Erythroblast (primary cell): Measurements from ENCODE around the gene FBXL7.

Source experiments
- DNase-seq, 2 experiments: peaks; one replicate each; lab custom pipeline; 2025; lab: John Stamatoyannopoulos, UW
- GATA1 ChIP-seq: IDR thresholded peaks from 2 replicates; pipeline ENCODE4 v1.6.1; 2011; ENCODE audit warnings: low read depth, mild to moderate bottlenecking, control low read depth, low read length, moderate library complexity
- POLR2A ChIP-seq: IDR thresholded peaks from 2 replicates; pipeline ENCODE4 v1.6.1; 2011; ENCODE audit warnings: mild to moderate bottlenecking, low read length

Gene FBXL7

GRCh38 chr5:15516486-15516885 is 16.5 kb downstream of the FBXL7 start:
- TF ChIP-seq GATA1 (no peak), POLR2A (no peak)
- no peak for DNase-seq

GRCh38 chr5:15518786-15519185 is 18.8 kb downstream of the FBXL7 start:
- TF ChIP-seq POLR2A, result no peak
- TF ChIP-seq GATA1, result no peak
- DNase-seq, result no peak

GRCh38 chr5:15520856-15521255 is 20.9 kb downstream of the FBXL7 start:
- DNase-seq, result no peak
- TF ChIP-seq POLR2A (no peak), GATA1 (no peak)

GRCh38 chr5:15521381-15522186 is 21.6 kb downstream of the FBXL7 start:
- TF ChIP-seq GATA1, result no peak
- no peak for TF ChIP-seq POLR2A
- DNase-seq, result no peak

- DNase-seq, result no peak
- TF ChIP-seq GATA1 (no peak), POLR2A (no peak)
Observed at GRCh38 chr5:15522187-15522520, 22.2 kb downstream of the FBXL7 start.

GRCh38 chr5:15524712-15525111 is 24.7 kb downstream of the FBXL7 start:
- TF ChIP-seq POLR2A, result no peak
- no peak for TF ChIP-seq GATA1
- DNase-seq, result no peak

GRCh38 chr5:15525703-15526275 is 25.8 kb downstream of the FBXL7 start:
- TF ChIP-seq GATA1 (no peak), POLR2A (no peak)
- no peak for DNase-seq

GRCh38 chr5:15526413-15526812 is 26.4 kb downstream of the FBXL7 start:
- no peak for DNase-seq
- TF ChIP-seq GATA1, result no peak
- no peak for TF ChIP-seq POLR2A

- no peak for DNase-seq
- no peak for TF ChIP-seq GATA1
Observed at GRCh38 chr5:15528476-15528875, 28.5 kb downstream of the FBXL7 start.

GRCh38 chr5:15529013-15529412 is 29.0 kb downstream of the FBXL7 start:
- DNase-seq, result no peak
- no peak for TF ChIP-seq GATA1
- no peak for TF ChIP-seq POLR2A

GRCh38 chr5:15529821-15530220 is 29.8 kb downstream of the FBXL7 start:
- no peak for DNase-seq
- TF ChIP-seq GATA1 (no peak), POLR2A (no peak)

GRCh38 chr5:15533129-15533893 is 33.3 kb downstream of the FBXL7 start:
- TF ChIP-seq GATA1, result no peak
- no peak for TF ChIP-seq POLR2A
- no peak for DNase-seq

GRCh38 chr5:15535938-15536337 is 36.0 kb downstream of the FBXL7 start:
- TF ChIP-seq GATA1 (no peak), POLR2A (no peak)
- no peak for DNase-seq

- DNase-seq, result no peak
- TF ChIP-seq POLR2A (no peak), GATA1 (no peak)
Observed at GRCh38 chr5:15538516-15538915, 38.5 kb downstream of the FBXL7 start.
